ENCODE measurements around the gene DIAPH1.

Gene DIAPH1

GRCh38 chr5:141506381-141507155 is 112.2 kb downstream of the DIAPH1 start:
- no peak for DNase-seq (ENCODE audit: low read depth)

- no peak for DNase-seq (ENCODE audit: low read depth)
Measured at GRCh38 chr5:141504216-141504615, 114.6 kb downstream of the DIAPH1 start.

GRCh38 chr5:141503681-141504080 is 115.1 kb downstream of the DIAPH1 start:
- DNase-seq (ENCODE audit: low read depth), result no peak

GRCh38 chr5:141501761-141502160 is 117.0 kb downstream of the DIAPH1 start:
- DNase-seq (ENCODE audit: low read depth), result no peak

- DNase-seq (ENCODE audit: low read depth), result no peak
Measured at GRCh38 chr5:141496038-141496437, 122.8 kb downstream of the DIAPH1 start.

GRCh38 chr5:141495453-141495811 is 123.4 kb downstream of the DIAPH1 start:
- no peak for DNase-seq (ENCODE audit: low read depth)

GRCh38 chr5:141494761-141495452 is 123.9 kb downstream of the DIAPH1 start:
- no peak for DNase-seq (ENCODE audit: low read depth)

GRCh38 chr5:141493500-141494422 is 125.0 kb downstream of the DIAPH1 start:
- DNase-seq (ENCODE audit: low read depth), result no peak

- DNase-seq (ENCODE audit: low read depth), result no peak
Measured at GRCh38 chr5:141492168-141492885, 126.5 kb downstream of the DIAPH1 start.

- no peak for DNase-seq (ENCODE audit: low read depth)
Measured at GRCh38 chr5:141491323-141492167, 127.3 kb downstream of the DIAPH1 start.

GRCh38 chr5:141490771-141491170 is 128.0 kb downstream of the DIAPH1 start:
- DNase-seq (ENCODE audit: low read depth), result no peak

- DNase-seq (ENCODE audit: low read depth), result no peak
Measured at GRCh38 chr5:141490271-141490670, 128.5 kb downstream of the DIAPH1 start.

- no peak for DNase-seq (ENCODE audit: low read depth)
Measured at GRCh38 chr5:141489841-141490240, 129.0 kb downstream of the DIAPH1 start.

GRCh38 chr5:141488591-141489561 is 129.9 kb downstream of the DIAPH1 start, which contains the start of gene PCDHGC5:
TSS of gene PCDHGC5 (plus strand) at chr5:141489081. CDS start at chr5:141489241, 160 bp downstream.
- no peak for DNase-seq (ENCODE audit: low read depth)

- no peak for DNase-seq (ENCODE audit: low read depth)
Measured at GRCh38 chr5:141487131-141487530, 131.7 kb downstream of the DIAPH1 start.

- DNase-seq (ENCODE audit: low read depth), result no peak
Measured at GRCh38 chr5:141486091-141486490, 132.7 kb downstream of the DIAPH1 start.

- no peak for DNase-seq (ENCODE audit: low read depth)
Measured at GRCh38 chr5:141485321-141486055, 133.3 kb downstream of the DIAPH1 start.

- no peak for DNase-seq (ENCODE audit: low read depth)
Measured at GRCh38 chr5:141484641-141485311, 134.0 kb downstream of the DIAPH1 start, which contains the start of gene PCDHGC4. TSS of gene PCDHGC4 (plus strand) at chr5:141485030. CDS start at chr5:141485174, 144 bp downstream.

Measured in non-pigmented ciliary epithelial cell (primary cell).